HepG2 (cell line): ENCODE data around the gene FAM32A. TPM values are rescaled to one million over a fixed set of nuclear protein-coding genes. Genes with fewer than 3 reads are reported as not detected.

Source experiments
- ATAC-seq: fragments of 200-7000 bp; cut with Tn5 transposase; 3 replicates; pipeline ENCODE4 v1.9.1; 2020; ENCODE audit warnings: mild to moderate bottlenecking, moderate library complexity
- BruUV-seq: library from RNA; stranded (reverse); fragments of 400-500 nt; replicated peaks from 2 replicates; lab custom pipeline; 2021; lab: Mats Ljungman, UMichigan
- CTCF ChIA-PET: fragments of 300-600 bp; formaldehyde crosslinking; extraction: SDS; loops from one replicate; lab custom pipeline; 2021; ENCODE audit warnings: low total read pairs, inconsistent platforms, low intra/inter-chr PET ratio; lab: Yijun Ruan, JAX
- POLR2A ChIA-PET: fragments of 350-600 bp; sonication (Branson Sonifier 250); formaldehyde crosslinking; loops from one replicate; lab custom pipeline; 2020; ENCODE audit warnings: antibody characterized with exemption, inconsistent platforms; lab: Yijun Ruan, JAX
- DNase-seq: peaks from one replicate; pipeline ENCODE4 v3.0.0-alpha.2; 2015; ENCODE audit warnings: low spot score
- FAIRE-seq: peaks from 3 replicates; lab custom pipeline; 2011; peaks lifted over from hg19 to GRCh38; lab: Jason Lieb, UNC
- H2AFZ ChIP-seq: one replicate; pipeline ENCODE4 v1.6.1; 2011; ENCODE audit warnings: low read length, inconsistent platforms
- H3K27ac ChIP-seq: fragments of 300-600 bp; 3 replicates; pipeline ENCODE4 v1.8.0; 2011; ENCODE audit warnings: mixed run types, mild to moderate bottlenecking, mixed read lengths, low read length, inconsistent platforms; ENCODE audit not compliant: insufficient read depth; ENCODE audit errors: extremely low read length
- H3K27me3 ChIP-seq, 2 experiments: fragments of 200-600 bp in 1 of 2; 2 replicates in 1 of 2; 3 replicates in 1 of 2; pipeline versions ENCODE4 v1.6.0 to v1.8.0; 2011; ENCODE audit warnings: low read length in 2 of 2, mild to moderate bottlenecking in 2 of 2, moderate library complexity in 2 of 2, inconsistent platforms in 1 of 2; ENCODE audit not compliant: insufficient read depth in 2 of 2, control insufficient read depth in 1 of 2
- H3K36me3 ChIP-seq, 2 experiments: fragments of 200-600 bp in 1 of 2; replicated peaks in 1 of 2; 2 replicates in 1 of 2; 3 replicates in 1 of 2; pipeline versions ENCODE4 v1.5.1 to v1.8.0; 2011; ENCODE audit warnings: low read length in 2 of 2, inconsistent platforms in 1 of 2; ENCODE audit not compliant: insufficient read depth in 2 of 2, control insufficient read depth in 1 of 2
- H3K4me1 ChIP-seq: 2 replicates; pipeline ENCODE4 v1.5.1; 2012; ENCODE audit warnings: low read length, inconsistent platforms; ENCODE audit not compliant: insufficient read depth
- H3K4me2 ChIP-seq: 2 replicates; pipeline ENCODE4 v1.6.0; 2011; ENCODE audit warnings: low read depth, low read length, inconsistent platforms
- H3K4me3 ChIP-seq, 3 experiments: fragments of 200-600 bp in 1 of 3; sonication (generic), shearing (Covaris generic) in 1 of 3; replicated peaks in 1 of 3; 2 replicates each; pipeline ENCODE4 v1.5.1; 2011 to 2016; ENCODE audit warnings: low read length in 3 of 3, inconsistent platforms in 2 of 3, low read depth in 2 of 3, mild to moderate bottlenecking in 2 of 3, control low read depth in 1 of 3, mixed read lengths in 1 of 3; ENCODE audit not compliant: insufficient read depth in 1 of 3
- H3K79me2 ChIP-seq: one replicate; pipeline ENCODE4 v1.6.1; 2011; ENCODE audit warnings: low read length, inconsistent platforms; ENCODE audit not compliant: insufficient read depth
- H3K9ac ChIP-seq: 2 replicates; pipeline ENCODE4 v1.6.0; 2011; ENCODE audit warnings: mild to moderate bottlenecking, low read depth, low read length, inconsistent platforms; ENCODE audit not compliant: insufficient read depth
- H3K9me3 ChIP-seq: 2 replicates; pipeline ENCODE4 v1.5.1; 2012; ENCODE audit warnings: mild to moderate bottlenecking, low read length
- H4K20me1 ChIP-seq: 2 replicates; pipeline ENCODE4 v1.6.0; 2011; ENCODE audit warnings: inconsistent platforms, mild to moderate bottlenecking, low read length, moderate library complexity; ENCODE audit not compliant: insufficient read depth
- CAMTA2 ChIP-seq: sonication (generic); formaldehyde crosslinking; IDR thresholded peaks from 2 replicates; pipeline ENCODE4 v1.4.0; 2020; ENCODE audit warnings: mild to moderate bottlenecking, missing genetic modification reagents, borderline replicate concordance
- ELF4 ChIP-seq: sonication (generic); formaldehyde crosslinking; IDR thresholded peaks from 2 replicates; pipeline ENCODE4 v1.5.0; 2020; ENCODE audit warnings: missing genetic modification reagents, mild to moderate bottlenecking, moderate library complexity, borderline replicate concordance
- ERF ChIP-seq: IDR thresholded peaks from 2 replicates; pipeline ENCODE4 v1.6.1; 2018; ENCODE audit warnings: missing biosample characterization, missing genetic modification reagents
- FOXO1 ChIP-seq: sonication (generic); formaldehyde crosslinking; IDR thresholded peaks from 2 replicates; pipeline ENCODE4 v1.4.0; 2020; ENCODE audit warnings: missing genetic modification reagents
- MXI1 ChIP-seq: IDR thresholded peaks from 3 replicates; pipeline ENCODE4 v1.6.1; 2012; ENCODE audit warnings: low read depth, low read length, inconsistent platforms, borderline replicate concordance
- RFXAP ChIP-seq: sonication (generic); formaldehyde crosslinking; IDR thresholded peaks from 2 replicates; pipeline ENCODE4 v1.4.0; 2020; ENCODE audit warnings: missing genetic modification reagents, borderline replicate concordance
- TARDBP ChIP-seq: sonication (generic); formaldehyde crosslinking; IDR thresholded peaks from 2 replicates; pipeline ENCODE4 v1.8.0; 2022; ENCODE audit warnings: mild to moderate bottlenecking, missing genetic modification reagents
- THYN1 ChIP-seq: sonication (generic); formaldehyde crosslinking; IDR thresholded peaks from 2 replicates; pipeline ENCODE4 v1.8.1; 2023; ENCODE audit warnings: low read depth, mild to moderate bottlenecking, moderate library complexity, missing genetic modification reagents, borderline replicate concordance
- ZFX ChIP-seq: sonication (generic); formaldehyde crosslinking; IDR thresholded peaks from 2 replicates; pipeline ENCODE4 v1.4.0; 2020; ENCODE audit warnings: mild to moderate bottlenecking, low read depth, missing genetic modification reagents, moderate library complexity
- ZNF205 ChIP-seq: IDR thresholded peaks from 2 replicates; pipeline ENCODE4 v1.6.1; 2018; ENCODE audit warnings: missing biosample characterization, missing genetic modification reagents
- ZNF710 ChIP-seq: sonication (generic); formaldehyde crosslinking; IDR thresholded peaks from 2 replicates; pipeline ENCODE4 v1.5.0; 2020; ENCODE audit warnings: mild to moderate bottlenecking, missing genetic modification reagents, borderline replicate concordance
- ZNF746 ChIP-seq: sonication (generic); formaldehyde crosslinking; IDR thresholded peaks from 2 replicates; pipeline ENCODE4 v1.8.0; 2022; ENCODE audit warnings: mild to moderate bottlenecking, missing genetic modification reagents
- WGBS: methylation state at CpG from one replicate; pipeline ENCODE4 v1.1.6; 2017; ENCODE audit warnings: low lambda C conversion rate; 5-methylcytosine and 5-hydroxymethylcytosine counted together
- in situ Hi-C: cut with HindIII; loops from 2 replicates; pipeline ENCODE4 v1.10.0; 2017; ENCODE audit warnings: low pct_unique_long_range_greater_than_20kb; ENCODE audit not compliant: extremely low pct_ligation_motif_present
- intact Hi-C: fragments of 100-400 bp; cut with micrococcal nuclease; formaldehyde crosslinking; loops from one replicate; pipeline ENCODE4 v1.10.0; 2022; ENCODE audit not compliant: unreplicated experiment
- polyA plus RNA-seq, 8 experiments: library from polyadenylated mRNA; depleted of rRNA in 3 of 8; stranded (reverse) in 7 of 8; unstranded in 1 of 8; fragments of >200 nt; fragmentation: Illumina TruSeq in 4 of 8; extraction: Trizol in 4 of 8; gene quantifications; 2 replicates each; pipeline versions ENCODE4 v1.2.1 to v1.2.3, GENCODE V29; 2011 to 2016; ENCODE audit warnings: low read depth in 4 of 8, missing spikeins in 1 of 8, mixed read lengths in 1 of 8; ENCODE audit not compliant: insufficient read depth in 1 of 8
- total RNA-seq, 5 experiments: library from RNA; depleted of rRNA; stranded (reverse); fragments of >200 nt; fragmentation: Illumina TruSeq; extraction: Trizol; gene quantifications; 2 replicates each; pipeline ENCODE4 v1.2.3, GENCODE V29; 2016; ENCODE audit warnings: low read depth in 1 of 5
- TF ChIP-seq, protein P1 (sequence below): sonication (generic); formaldehyde crosslinking; IDR thresholded peaks from 2 replicates; pipeline ENCODE4 v1.8.1; 2022; ENCODE audit warnings: mild to moderate bottlenecking, missing genetic modification reagents

The FAM32A gene
- total and polyA plus RNA-seq, 2 of the 13 experiments (the other 11 are each of a cell fraction or from before 2014, with no cell fraction given), result 85.8 to 86.2 TPM

GRCh38 chr19:16208064-16208759 is 23.0 kb downstream of the FAM32A start (continued):
- TF ChIP-seq RFXAP (CRISPR knock-in tag) (no peak), CAMTA2 (no peak), MXI1 (no peak), ERF (no peak), ZNF205 (CRISPR knock-in tag) (no peak)
- TF ChIP-seq, all 625 proteins: peak for 0

GRCh38 chr19:16208847-16209665 is 23.8 kb downstream of the FAM32A start:
- FAIRE-seq (no peak), ATAC-seq (no peak), DNase-seq (no peak)
- H3K9me3 ChIP-seq, result no peaks in the 10 kb centered on the region
- H3K36me3 ChIP-seq, result peaks cover 20 to 30% of the 10 kb centered on the region in 2 experiments; a peak in 4 of 5 replicates
- peaks cover 14% of the 10 kb centered on the region for H3K4me1 ChIP-seq
- no peak overlapping the region for H3K4me3 ChIP-seq
- no peak overlapping the region for H2AFZ ChIP-seq
- no peaks in the 10 kb centered on the region for H3K79me2 ChIP-seq
- ChIA-PET POLR2A (no interaction called here), CTCF (no interaction called here)
- no peaks in the 10 kb centered on the region for H3K27me3 ChIP-seq
- no peak for TF ChIP-seq THYN1
- TF ChIP-seq ELF4 (CRISPR knock-in tag), result no peak
- no peak for TF ChIP-seq ZNF746 (CRISPR knock-in tag)
- no peak for TF ChIP-seq FOXO1 (CRISPR knock-in tag)
- TF ChIP-seq TARDBP (CRISPR knock-in tag), result no peak
- TF ChIP-seq, protein P1, sequence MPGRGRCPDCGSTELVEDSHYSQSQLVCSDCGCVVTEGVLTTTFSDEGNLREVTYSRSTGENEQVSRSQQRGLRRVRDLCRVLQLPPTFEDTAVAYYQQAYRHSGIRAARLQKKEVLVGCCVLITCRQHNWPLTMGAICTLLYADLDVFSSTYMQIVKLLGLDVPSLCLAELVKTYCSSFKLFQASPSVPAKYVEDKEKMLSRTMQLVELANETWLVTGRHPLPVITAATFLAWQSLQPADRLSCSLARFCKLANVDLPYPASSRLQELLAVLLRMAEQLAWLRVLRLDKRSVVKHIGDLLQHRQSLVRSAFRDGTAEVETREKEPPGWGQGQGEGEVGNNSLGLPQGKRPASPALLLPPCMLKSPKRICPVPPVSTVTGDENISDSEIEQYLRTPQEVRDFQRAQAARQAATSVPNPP (CRISPR knock-in tag), result no peak
- TF ChIP-seq ZNF710, result no peak
- TF ChIP-seq ZFX (CRISPR knock-in tag), result no peak
- no peak overlapping the region for H3K27ac ChIP-seq
- in situ Hi-C loops, result no loop called here
- TSS peak; percentile 26 for BruUV-seq
- no peaks in the 10 kb centered on the region for H4K20me1 ChIP-seq
- no peak overlapping the region for H3K9ac ChIP-seq
- 98% methylated on average over 29 of the region's 29 CpGs for WGBS
- no peak overlapping the region for H3K4me2 ChIP-seq
- intact Hi-C loops, result no loop called here
